Dermis microvascular lymphatic vessel endothelial cell (primary cell): Measurements from ENCODE around the gene ASMTL. TPM values are rescaled to one million over a fixed set of nuclear protein-coding genes. Genes with fewer than 3 reads are reported as not detected.
A peak's percentile ranks its signal among the peaks of the same experiment; 100 is the strongest.
"Not testable (repeated sequence)": the region's sequence is repeated elsewhere in the genome, so short reads cannot be mapped to it uniquely, and the experiment has no call there.

Experiments used
- DNase-seq, 2 donors: peaks; one replicate each; pipeline versions ENCODE4 v3.0.0 to v3.0.0-alpha.2; 2010; ENCODE audit warnings: low read depth in 2 of 2
- total RNA-seq: library from RNA; depleted of rRNA; stranded (reverse); fragments of >200 nt; gene quantifications from 2 replicates; pipeline ENCODE4 v1.2.1, GENCODE V29; 2014

Gene ASMTL
- total RNA-seq, 1 donor from 2014 or later = 9.4 TPM

GRCh38 chrX:1455948-1456280, 3.2 kb upstream of the ASMTL start:
- no peak for DNase-seq

DNA sequence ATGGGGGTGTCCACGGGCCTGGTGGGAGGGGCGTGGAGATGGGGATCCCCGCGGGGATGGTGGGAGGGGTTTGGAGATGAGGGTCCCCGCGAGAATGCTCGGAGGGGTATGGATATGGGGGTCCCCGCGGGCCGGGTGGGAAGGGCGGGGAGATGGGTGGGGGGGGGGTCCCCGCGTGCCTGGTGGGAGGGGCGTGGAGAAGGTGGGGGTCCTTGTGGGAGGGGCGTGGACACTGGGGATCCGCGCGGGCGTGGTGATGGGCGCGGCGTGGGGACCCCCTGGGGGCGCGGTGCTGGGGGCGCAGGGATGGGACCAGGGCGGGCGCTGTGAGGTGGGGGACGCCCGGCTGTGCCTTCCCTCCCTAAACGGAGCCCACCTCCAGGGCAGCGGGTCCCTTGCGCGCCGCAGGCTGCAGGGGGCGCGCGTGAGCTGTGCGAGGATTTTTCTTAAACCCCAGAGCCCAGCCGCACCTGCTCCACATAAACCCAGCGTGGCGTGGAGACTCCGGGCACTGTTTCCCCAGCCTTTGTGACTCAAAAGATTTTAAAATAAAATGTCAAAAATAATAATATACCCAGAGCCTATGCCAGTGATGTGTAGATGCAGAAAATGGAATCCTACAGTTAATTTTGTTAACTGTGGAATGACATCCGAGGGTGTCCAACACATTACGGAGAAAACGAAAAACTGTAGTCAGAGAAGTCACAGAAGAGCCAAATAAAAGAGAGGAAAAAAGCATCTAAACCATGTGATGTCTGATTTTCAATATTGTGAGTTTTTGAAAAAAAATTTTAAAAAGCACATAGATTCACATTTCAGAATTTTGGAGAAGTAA, 1.5 kb upstream of the ASMTL start:
- peak; percentile 61 to 84 for DNase-seq

DNA sequence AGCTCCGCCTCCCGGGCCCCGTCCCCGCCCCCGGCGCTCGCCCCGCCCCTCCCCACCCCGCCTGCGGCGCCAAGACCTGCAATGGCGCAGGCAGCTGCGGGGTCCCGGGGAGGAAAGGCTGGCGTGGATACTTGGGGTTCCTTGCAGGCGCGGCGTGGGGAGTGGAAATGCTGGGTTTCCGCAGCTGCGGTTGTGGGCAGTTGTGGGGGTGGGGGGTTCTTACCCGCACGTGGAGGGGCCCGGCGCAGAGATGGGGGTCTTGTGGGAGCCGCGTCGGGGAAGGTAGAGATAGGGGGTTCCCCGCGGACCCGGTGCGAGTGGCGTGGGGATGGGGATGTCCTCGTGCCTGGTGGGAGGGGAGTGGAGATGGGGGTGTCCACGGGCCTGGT, 680 bp upstream of the ASMTL start:
- no peak for DNase-seq

DNA sequence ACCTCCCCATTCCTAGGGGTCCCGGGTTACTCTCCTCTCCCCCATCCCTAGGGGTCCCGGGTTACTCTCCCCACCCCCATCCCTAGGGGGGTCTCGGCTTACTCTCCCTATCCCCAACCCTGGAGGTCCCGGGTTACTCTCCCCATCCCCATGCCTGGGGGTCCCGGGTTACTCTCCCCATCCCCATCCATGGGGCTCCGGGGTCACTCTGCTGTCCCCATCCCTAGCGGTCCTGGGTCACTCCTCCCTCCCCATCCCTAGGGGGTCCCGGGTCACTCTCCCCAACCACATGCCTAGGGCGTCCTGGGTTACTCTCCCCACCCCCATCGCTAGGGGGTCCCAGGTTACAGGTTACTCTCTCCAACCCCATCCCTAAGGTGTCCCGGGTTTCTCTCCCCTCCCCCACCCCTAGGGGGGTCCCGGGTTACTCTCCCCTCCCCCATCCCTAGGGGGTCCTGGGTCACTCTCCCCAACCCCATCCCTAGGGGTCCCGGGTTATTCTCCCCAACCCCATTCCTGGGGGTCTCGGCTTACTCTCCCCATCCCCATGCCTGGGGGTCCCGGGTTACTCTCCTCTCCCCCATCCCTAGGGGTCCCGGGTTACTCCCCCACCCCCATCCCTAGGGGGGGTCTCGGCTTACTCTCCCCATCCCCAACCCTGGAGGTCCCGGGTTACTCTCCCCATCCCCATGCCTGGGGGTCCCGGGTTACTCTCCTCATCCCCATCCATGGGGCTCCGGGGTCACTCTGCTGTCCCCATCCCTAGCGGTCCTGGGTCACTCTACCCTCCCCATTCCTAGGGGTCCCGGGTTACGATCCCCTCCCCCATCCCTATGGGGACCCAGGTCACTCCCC, 821 bp downstream of the ASMTL start:
- DNase-seq = no peak

GRCh38 chrX:1451251-1451660, 1.5 kb downstream of the ASMTL start:
- no peak for DNase-seq

- no peak for DNase-seq
Measured at GRCh38 chrX:1450361-1451161, 2.1 kb downstream of the ASMTL start.

GRCh38 chrX:1449823-1450149, 2.9 kb downstream of the ASMTL start:
- no peak for DNase-seq

- DNase-seq = no peak
Measured at GRCh38 chrX:1449036-1449822, 3.5 kb downstream of the ASMTL start.

GRCh38 chrX:1448573-1449001, 4.1 kb downstream of the ASMTL start:
- not testable (repeated sequence) for DNase-seq

GRCh38 chrX:1447969-1448572, 4.6 kb downstream of the ASMTL start:
- not testable (repeated sequence) for DNase-seq

- DNase-seq = not testable (repeated sequence)
Measured at GRCh38 chrX:1446984-1447968, 5.4 kb downstream of the ASMTL start.

DNA sequence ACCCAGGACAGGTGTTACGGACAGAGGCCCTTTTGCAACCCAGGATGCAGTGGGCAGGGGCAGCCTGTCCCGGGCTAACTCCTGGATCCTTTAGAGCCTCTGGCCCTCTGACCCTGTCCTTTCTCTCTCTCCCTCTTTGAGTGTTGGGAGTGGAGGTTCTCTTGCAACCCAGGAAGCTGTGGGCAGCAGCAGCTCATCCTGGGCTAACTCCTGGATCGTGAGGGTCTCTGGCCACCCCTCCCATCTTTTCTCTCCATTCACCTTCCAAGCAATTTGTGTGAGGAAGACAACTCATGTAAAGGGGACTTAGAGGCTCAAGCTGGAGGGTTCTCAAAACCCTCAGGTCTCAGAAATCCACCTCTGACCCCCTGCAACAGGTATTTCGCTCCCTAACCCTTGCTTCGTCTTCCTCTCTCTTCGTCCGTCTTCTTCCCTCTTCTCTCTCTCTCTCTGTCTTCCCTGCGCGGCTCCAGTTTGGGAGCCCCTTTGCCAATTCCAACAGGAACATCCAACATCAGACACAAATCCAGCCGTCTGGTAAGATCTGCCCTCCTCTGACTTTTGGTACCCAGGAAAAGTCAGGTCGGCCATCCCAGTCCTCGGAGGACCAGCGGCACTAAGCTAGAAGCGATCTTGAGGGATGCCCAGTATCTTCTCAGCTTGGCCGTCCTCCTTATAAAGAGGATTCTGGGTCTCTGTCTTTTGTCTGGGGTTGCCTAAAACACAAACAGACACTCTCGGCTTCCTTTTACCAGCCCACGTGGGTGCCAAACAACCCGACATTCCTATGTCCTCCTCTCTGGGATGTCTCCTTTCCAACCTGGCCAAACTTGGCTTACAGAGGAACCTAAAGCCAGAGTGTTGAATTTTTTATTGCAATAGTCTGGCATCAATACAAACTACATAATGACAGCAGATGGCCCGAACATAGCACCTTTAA, 7.9 kb downstream of the ASMTL start:
- DNase-seq = no peak

DNA sequence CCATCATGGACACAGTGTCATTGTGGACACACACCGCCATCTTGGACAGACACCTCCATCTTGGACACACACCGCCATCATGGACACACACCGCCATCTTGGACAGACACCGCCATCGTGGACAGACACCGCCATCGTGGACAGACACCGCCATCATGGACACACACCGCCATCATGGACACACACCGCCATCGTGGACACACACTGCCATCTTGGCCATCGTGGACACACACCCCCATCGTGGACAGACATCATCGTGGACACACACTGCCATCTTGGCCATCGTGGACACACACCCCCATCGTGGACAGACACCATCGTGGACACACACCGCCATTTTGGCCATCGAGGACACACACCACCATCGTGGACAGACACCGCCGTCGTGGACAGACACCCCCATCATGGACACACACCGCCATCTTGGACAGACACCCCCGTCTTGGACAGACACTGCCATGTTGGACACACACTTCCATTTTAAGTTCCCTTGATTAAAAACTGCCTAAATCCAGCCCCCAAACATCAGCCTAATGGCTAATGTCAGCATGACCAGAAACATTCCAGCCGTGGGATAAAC, 9.1 kb downstream of the ASMTL start:
- DNase-seq = no peak

DNA sequence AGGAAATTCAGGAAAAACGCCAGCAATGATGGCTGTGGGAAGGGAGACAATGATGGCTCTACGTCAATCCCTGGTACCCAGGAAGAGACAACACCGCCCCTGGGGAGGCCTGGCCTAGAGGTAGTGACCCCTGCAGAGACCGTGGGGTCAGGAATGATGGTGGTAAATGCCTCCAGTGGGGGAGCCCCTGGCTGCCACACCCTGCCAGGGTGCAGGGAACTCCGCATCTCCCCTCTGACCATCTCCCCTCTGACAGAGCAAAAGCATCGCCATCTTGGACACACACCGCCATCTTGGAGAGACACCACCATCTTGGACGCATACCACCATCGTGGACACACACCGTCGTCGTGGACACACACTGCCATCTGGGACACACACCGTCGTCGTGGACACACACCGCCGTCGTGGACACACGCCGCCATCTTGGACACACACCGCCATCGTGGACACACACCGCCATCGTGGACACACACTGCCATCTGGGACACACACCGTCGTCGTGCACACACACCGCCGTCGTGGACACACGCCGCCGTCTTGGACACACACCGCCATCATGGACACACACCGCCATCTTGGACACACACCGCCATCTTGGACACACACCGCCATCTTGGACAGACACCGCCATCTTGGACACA, 9.9 kb downstream of the ASMTL start:
- DNase-seq = no peak

DNA sequence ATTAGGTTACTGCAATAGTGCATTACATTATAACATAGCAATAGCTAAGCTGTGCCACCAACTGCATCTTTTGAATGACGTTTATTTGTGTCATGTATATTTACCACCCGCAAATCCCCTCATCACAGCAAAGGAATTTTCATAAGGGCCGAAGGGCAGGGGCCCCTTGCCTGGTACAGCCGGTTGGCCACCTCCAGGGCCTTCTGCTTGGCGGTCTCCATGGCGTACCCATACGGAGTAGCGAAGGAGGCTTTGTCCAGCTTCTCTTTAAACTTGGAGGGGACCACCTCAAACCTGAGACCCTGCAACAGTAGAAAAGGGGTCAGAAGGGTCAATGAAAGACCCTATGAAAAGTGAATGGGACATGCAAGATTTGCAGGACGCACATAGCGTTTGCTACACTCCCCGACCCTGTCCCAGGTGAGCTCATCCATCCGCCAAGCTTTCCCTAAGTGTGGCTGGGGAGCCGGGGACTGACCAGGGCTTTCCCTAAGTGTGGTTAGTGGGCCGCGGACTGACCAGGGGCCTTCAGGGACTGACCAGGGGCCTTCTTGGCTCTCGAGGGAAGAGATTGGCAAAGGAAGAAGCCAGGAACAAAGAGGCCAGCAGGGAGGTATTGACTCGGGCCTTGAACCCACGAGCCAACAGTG, 10.6 kb downstream of the ASMTL start:
- DNase-seq = no peak

DNA sequence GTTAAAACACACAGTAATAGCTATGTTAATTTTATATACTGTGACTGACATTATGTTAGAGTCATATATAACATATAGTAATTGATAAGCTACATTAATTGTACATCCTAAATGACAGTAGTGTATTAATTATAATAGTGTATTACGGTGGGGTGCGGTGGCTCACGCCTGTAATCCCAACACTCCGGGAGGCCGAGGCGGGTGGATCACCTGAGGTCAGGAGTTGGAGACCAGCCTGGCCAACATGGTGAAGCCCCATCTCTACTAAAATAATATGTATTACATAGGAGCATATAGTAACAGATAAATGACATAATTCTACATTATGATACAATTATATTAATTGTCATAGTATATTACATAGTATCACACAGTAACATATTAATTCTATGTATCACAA, 12.2 kb downstream of the ASMTL start:
- DNase-seq = no peak
